Epithelial cell of proximal tubule (primary cell): ENCODE measurements around the gene NET1. TPM values are rescaled to one million over a fixed set of nuclear protein-coding genes. Genes with fewer than 3 reads are reported as not detected.

Experiments
- DNase-seq: peaks from one replicate; pipeline ENCODE4 v3.0.0-alpha.2; 2011; ENCODE audit warnings: low read depth
- H3K4me3 ChIP-seq: 2 replicates; pipeline ENCODE4 v1.5.1; 2011; ENCODE audit warnings: low read depth, mild to moderate bottlenecking, low read length
- total RNA-seq: library from RNA; depleted of rRNA; stranded (reverse); fragments of >200 nt; gene quantifications from 2 replicates; pipeline ENCODE4 v1.2.3, GENCODE V29; 2015
- TF ChIP-seq, protein P1 (sequence below): conservative IDR thresholded peaks from 2 replicates; pipeline ENCODE4 v1.5.1; 2012; ENCODE audit warnings: low read depth, mild to moderate bottlenecking, low read length

The NET1 gene
- total RNA-seq, 1 donor from 2014 or later = 122 TPM

DNA sequence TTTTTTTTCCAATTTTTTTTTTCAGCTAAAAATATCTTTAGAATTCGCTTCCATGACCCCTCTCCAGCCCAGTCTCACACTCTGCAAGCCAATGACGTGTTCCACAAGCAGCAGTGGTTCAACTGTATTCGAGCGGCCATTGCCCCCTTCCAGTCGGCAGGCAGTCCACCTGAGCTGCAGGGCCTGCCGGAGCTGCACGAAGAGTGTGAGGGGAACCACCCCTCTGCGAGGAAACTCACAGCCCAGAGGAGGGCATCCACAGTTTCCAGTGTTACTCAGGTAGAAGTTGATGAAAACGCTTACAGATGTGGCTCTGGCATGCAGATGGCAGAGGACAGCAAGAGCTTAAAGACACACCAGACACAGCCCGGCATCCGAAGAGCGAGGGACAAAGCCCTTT is 44.2 kb downstream of the NET1 start:
- no peak for DNase-seq
- TF ChIP-seq, protein P1, sequence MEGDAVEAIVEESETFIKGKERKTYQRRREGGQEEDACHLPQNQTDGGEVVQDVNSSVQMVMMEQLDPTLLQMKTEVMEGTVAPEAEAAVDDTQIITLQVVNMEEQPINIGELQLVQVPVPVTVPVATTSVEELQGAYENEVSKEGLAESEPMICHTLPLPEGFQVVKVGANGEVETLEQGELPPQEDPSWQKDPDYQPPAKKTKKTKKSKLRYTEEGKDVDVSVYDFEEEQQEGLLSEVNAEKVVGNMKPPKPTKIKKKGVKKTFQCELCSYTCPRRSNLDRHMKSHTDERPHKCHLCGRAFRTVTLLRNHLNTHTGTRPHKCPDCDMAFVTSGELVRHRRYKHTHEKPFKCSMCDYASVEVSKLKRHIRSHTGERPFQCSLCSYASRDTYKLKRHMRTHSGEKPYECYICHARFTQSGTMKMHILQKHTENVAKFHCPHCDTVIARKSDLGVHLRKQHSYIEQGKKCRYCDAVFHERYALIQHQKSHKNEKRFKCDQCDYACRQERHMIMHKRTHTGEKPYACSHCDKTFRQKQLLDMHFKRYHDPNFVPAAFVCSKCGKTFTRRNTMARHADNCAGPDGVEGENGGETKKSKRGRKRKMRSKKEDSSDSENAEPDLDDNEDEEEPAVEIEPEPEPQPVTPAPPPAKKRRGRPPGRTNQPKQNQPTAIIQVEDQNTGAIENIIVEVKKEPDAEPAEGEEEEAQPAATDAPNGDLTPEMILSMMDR = no peak
- H3K4me3 ChIP-seq = no peak overlapping the region

DNA sequence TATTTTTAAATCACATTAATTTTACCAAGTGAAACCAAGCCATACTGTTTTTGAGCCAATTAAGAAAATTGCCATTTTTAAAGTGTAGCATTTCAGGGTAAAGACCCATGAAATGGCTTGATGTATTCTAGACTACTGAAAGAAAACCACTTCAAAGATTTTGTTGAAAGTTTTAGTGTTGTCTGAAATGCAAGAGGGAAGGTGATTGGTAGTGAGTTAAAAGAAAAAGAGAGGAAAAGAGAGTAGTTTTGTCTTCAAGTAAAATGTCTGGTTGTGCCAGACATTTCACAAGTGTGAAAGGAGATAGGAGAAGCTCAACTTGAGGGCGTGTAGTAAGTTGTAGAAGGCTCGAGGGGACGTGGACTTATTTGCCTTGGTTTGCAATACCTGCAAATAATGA is 45.4 kb downstream of the NET1 start:
- TF ChIP-seq, protein P1 = no peak

DNA sequence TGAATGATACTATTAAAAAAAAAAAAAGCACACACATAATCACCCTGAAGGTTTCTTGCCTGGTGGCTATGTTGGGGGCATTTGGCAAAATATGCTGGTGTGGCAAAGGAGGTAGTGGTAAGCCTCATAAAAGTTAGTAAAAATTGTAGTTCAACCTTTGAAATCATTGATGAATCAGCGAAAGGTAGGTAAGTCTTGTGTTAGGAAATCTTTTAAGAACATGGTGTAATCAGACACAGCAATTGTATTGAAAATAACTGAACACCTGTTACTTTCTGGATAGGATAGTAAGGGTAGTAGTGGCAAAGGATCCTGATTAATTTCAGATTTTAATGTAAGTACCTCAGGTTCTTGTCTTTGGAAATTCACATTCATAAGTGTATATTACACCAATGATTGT is 46.1 kb downstream of the NET1 start:
- DNase-seq = no peak
- TF ChIP-seq, protein P1 = no peak
- H3K4me3 ChIP-seq = no peak overlapping the region

More for the DNA sequence above, 45.4 kb downstream of the NET1 start:
- H3K4me3 ChIP-seq = no peak overlapping the region
- DNase-seq = no peak

DNA sequence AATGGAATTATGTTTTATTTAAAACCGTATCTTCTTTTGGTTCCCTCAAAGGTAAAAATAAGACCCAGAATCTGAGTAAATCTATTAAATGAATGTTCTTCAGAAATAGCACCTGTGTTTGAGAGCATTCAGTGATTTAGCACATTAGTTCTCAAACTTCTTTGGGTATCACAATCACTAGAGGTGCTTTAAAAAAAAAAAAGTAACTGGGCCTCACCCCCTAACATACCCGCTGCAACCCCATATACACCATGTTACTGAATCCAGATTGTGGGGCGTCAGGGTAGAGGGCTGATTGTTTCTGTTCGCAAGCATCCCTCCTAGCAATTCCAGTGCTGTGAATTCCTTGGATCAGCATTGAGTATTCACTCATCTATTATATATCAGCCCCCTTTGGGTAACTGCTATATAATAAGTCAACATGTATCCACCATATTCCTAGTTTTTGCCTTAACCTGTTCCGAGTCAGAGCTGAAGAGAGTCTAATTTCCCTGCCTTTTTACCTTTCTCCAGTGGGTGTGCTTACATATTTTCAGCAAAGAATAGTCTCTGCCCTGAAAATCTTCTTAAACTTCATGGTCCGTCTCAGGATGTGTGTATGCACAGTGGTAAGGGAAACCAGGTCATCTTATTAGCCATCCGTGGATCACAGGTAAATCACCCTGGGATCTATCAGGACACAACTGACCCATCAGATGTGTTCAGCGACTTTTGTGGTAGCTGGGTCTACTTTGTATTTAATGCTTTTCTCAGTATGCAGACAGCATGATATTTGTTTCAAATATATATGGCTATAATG is 46.8 kb downstream of the NET1 start:
- no peak for DNase-seq
- TF ChIP-seq, protein P1 = no peak
- H3K4me3 ChIP-seq = no peak overlapping the region

DNA sequence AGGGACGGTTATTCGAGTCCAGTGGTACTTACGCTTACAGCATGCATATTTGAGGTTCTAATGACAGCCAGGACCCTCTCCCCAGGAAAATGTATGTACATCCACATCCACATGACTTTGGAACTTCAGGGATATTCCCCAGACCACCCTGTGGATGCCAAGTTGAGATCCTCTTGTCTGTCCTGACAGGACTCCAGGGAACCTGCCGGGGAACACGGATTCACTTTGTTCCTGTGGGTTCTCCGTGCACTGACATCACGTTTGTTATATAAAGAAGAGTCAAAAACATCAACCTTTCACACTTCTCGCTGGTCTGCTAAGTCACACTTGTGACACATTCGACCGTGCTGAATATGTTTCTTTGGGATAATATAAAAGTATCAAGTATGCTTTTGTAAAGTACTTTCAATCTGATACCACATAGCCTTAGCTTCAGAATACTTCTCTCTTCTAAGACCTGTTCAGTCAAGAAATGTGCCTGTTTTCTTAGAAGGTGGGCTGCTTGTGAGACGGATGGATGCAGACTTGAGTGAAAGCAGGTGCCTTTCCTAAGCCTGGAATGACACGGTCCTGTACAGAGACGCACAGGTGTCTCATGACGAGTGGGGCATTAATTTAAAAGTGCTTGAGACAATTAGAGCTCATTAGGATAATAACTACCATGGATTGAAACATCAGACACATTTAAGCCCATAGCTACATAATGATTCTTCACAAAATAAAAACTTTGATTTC is 48.3 kb downstream of the NET1 start:
- TF ChIP-seq, protein P1 = no peak
- DNase-seq = no peak
- H3K4me3 ChIP-seq = no peak overlapping the region

DNA sequence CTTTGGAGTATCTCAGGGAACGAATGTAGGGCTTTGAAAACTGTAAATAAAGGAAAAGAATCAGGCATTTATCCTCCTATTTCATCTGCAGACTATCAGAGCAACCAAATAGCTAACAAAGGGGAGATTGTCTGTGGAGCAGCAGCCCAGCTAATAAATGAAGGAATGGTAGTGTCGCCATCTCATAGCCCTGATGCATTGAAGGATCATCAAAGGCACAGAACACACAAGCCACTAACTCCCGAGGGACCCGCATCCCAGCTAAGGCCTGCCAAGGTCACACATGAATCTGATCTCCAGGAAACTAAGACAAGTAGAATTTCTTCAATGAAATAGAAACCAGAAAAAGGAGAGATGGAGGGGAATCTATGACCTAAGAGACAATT is 48.8 kb downstream of the NET1 start:
- H3K4me3 ChIP-seq = no peak overlapping the region
- TF ChIP-seq, protein P1 = no peak
- no peak for DNase-seq
